ENCODE data around the gene KCNH5. TPM values are rescaled to one million over a fixed set of nuclear protein-coding genes. Genes with fewer than 3 reads are reported as not detected.

KCNH5 gene
- total RNA-seq, 1 experiment from 2014 or later = 1.4 TPM

- ATAC-seq (no peak), DNase-seq (ENCODE audit: low spot score) (no peak)
- no peak overlapping the region for H3K27ac Mint-ChIP-seq
- TF ChIP-seq SMAD4 (CRISPR knock-in tag; IDR thresholded peaks at IDR 0.05) = no peak
- no peak for TF ChIP-seq ZNF281 (CRISPR knock-in tag; IDR thresholded peaks at IDR 0.05)
- TF ChIP-seq GTF2I (CRISPR knock-in tag; conservative IDR thresholded peaks at IDR 0.05) = no peak
- TF ChIP-seq USF2 (CRISPR knock-in tag; IDR thresholded peaks at IDR 0.05) = no peak
- no peak for TF ChIP-seq CREM (CRISPR knock-in tag; IDR thresholded peaks at IDR 0.05)
- H3K27me3 Mint-ChIP-seq (ENCODE audit: low read depth) = no peaks in the 10 kb centered on the region
- H3K4me1 Mint-ChIP-seq = peaks cover 45% of the 10 kb centered on the region
- H3K4me3 Mint-ChIP-seq = no peak overlapping the region
- CTCF ChIA-PET = no interaction called here
- peaks cover 7% of the 10 kb centered on the region for H3K36me3 Mint-ChIP-seq
- POLR2A ChIA-PET = no interaction called here
- peaks cover 5% of the 10 kb centered on the region for H3K9me3 Mint-ChIP-seq
Observed at GRCh38 chr14:62694075-62694474, 351.2 kb downstream of the KCNH5 start.

GRCh38 chr14:62692490-62693106, 352.7 kb downstream of the KCNH5 start:
- Mint-ChIP-seq H3K27me3 (ENCODE audit: low read depth) (no peaks in the 10 kb centered on the region), H3K4me3 (no peak overlapping the region), H3K36me3 (peaks cover 17% of the 10 kb centered on the region), H3K27ac (no peak overlapping the region), H3K9me3 (peaks cover 20% of the 10 kb centered on the region), H3K4me1 (peaks cover 36% of the 10 kb centered on the region)
- ATAC-seq (no peak), DNase-seq (ENCODE audit: low spot score) (no peak)
- TF ChIP-seq IRF1 (CRISPR knock-in tag; IDR thresholded peaks at IDR 0.05) (no peak), MYBL2 (CRISPR knock-in tag; IDR thresholded peaks at IDR 0.05) (no peak), TEAD1 (CRISPR knock-in tag; IDR thresholded peaks at IDR 0.05) (no peak), E2F1 (CRISPR knock-in tag; IDR thresholded peaks at IDR 0.05) (no peak), CDX4 (CRISPR knock-in tag; IDR thresholded peaks at IDR 0.05; ENCODE audit: borderline replicate concordance) (no peak), MLX (CRISPR knock-in tag; IDR thresholded peaks at IDR 0.05) (no peak), NR2C2 (CRISPR knock-in tag; IDR thresholded peaks at IDR 0.05) (no peak), NR1H2 (CRISPR knock-in tag; IDR thresholded peaks at IDR 0.05) (no peak), ZNF138 (CRISPR knock-in tag; conservative IDR thresholded peaks at IDR 0.05) (no peak), ZNF671 (CRISPR knock-in tag; IDR thresholded peaks at IDR 0.05) (no peak), ZBTB21 (CRISPR knock-in tag; IDR thresholded peaks at IDR 0.05; ENCODE audit: borderline replicate concordance) (no peak), PREB (CRISPR knock-in tag; IDR thresholded peaks at IDR 0.05; ENCODE audit: borderline replicate concordance) (no peak)
- ChIA-PET POLR2A (no interaction called here), CTCF (no interaction called here)
